Peyer's patch (tissue), 4 donors: ENCODE measurements around the gene LGI4. TPM values are rescaled to one million over a fixed set of nuclear protein-coding genes. Genes with fewer than 3 reads are reported as not detected.

Experiments
- DNase-seq, 3 donors: peaks; one replicate each; pipeline ENCODE4 v3.0.0-alpha.2; 2017 to 2019
- H3K27ac ChIP-seq, 4 donors: fragments of 200-600 bp; sonication (generic); one replicate each; pipeline ENCODE4 v1.5.1; 2016 to 2019
- H3K27me3 ChIP-seq, 2 donors: fragments of 200-600 bp; sonication (generic); one replicate each; pipeline ENCODE4 v1.5.1; 2019
- H3K36me3 ChIP-seq, 3 donors: fragments of 200-600 bp; sonication (generic); one replicate each; pipeline ENCODE4 v1.5.1; 2016 to 2019
- H3K4me1 ChIP-seq, 4 donors: fragments of 200-600 bp; sonication (generic); one replicate each; pipeline ENCODE4 v1.5.1; 2016 to 2019
- H3K4me3 ChIP-seq, 4 donors: fragments of 200-600 bp; sonication (generic); 1 replicate in 3 of 4; 2 replicates in 1 of 4; pipeline ENCODE4 v1.5.1; 2016 to 2019; ENCODE audit warnings: mild to moderate bottlenecking in 1 of 4
- H3K9me3 ChIP-seq, 4 donors: fragments of 200-600 bp; sonication (generic); one replicate each; pipeline ENCODE4 v1.5.1; 2016 to 2019; ENCODE audit warnings: mild to moderate bottlenecking in 1 of 4
- CTCF ChIP-seq, 6 experiments: fragments of 450-650 bp in 4 of 6; fragments of 200-600 bp in 2 of 6; sonication (generic) in 1 of 6; IDR thresholded peaks; one replicate each; pipeline ENCODE4 v1.5.1; 2017 to 2019; ENCODE audit warnings: antibody characterized with exemption in 6 of 6, mild to moderate bottlenecking in 3 of 6, moderate library complexity in 1 of 6
- POLR2A ChIP-seq, 2 donors: fragments of 450-650 bp; IDR thresholded peaks; one replicate each; pipeline ENCODE4 v1.5.1; 2017; ENCODE audit warnings: antibody characterized with exemption in 2 of 2, mild to moderate bottlenecking in 2 of 2, moderate library complexity in 2 of 2
- small RNA-seq, 2 donors: library from RNA; depleted of rRNA; stranded (forward); fragments of <200 nt; gene quantifications; one replicate each; pipeline ENCODE3, GENCODE V24; 2016
- total RNA-seq, 4 donors: library from RNA; depleted of rRNA; stranded (reverse); fragments of >200 nt; gene quantifications; one replicate each; pipeline ENCODE4 v1.1.0, GENCODE V29; 2016

The LGI4 gene
- total RNA-seq, 4 donors from 2014 or later: 6.1 to 37.3 (median 14.4) TPM

GRCh38 chr19:35079826-35080225 lies 55.0 kb downstream of the LGI4 start:
- no peaks in the 10 kb centered on the region for H3K9me3 ChIP-seq
- no peaks in the 10 kb centered on the region for H3K27me3 ChIP-seq
- TF ChIP-seq POLR2A (IDR thresholded peaks at IDR 0.05) (no peak), CTCF (IDR thresholded peaks at IDR 0.05) (no peak)
- peaks cover 0 to 3% (median 0%) of the 10 kb centered on the region in 4 donors for H3K4me1 ChIP-seq
- no peak overlapping the region for H3K4me3 ChIP-seq
- no peak for DNase-seq
- H3K36me3 ChIP-seq: no peaks in the 10 kb centered on the region
- no peak overlapping the region for H3K27ac ChIP-seq

GRCh38 chr19:35077411-35078223 lies 57.2 kb downstream of the LGI4 start:
- H3K4me3 ChIP-seq: no peak overlapping the region
- no peaks in the 10 kb centered on the region for H3K36me3 ChIP-seq
- H3K4me1 ChIP-seq: peaks cover 0 to 3% (median 0%) of the 10 kb centered on the region in 4 donors
- no peak for DNase-seq
- H3K27me3 ChIP-seq: no peaks in the 10 kb centered on the region
- H3K9me3 ChIP-seq: no peaks in the 10 kb centered on the region
- TF ChIP-seq CTCF (IDR thresholded peaks at IDR 0.05) (no peak), POLR2A (IDR thresholded peaks at IDR 0.05) (no peak)
- H3K27ac ChIP-seq: no peak overlapping the region

GRCh38 chr19:35076657-35077056 lies 58.2 kb downstream of the LGI4 start:
- H3K36me3 ChIP-seq: no peaks in the 10 kb centered on the region
- H3K9me3 ChIP-seq: no peaks in the 10 kb centered on the region
- no peak for DNase-seq
- H3K4me3 ChIP-seq: no peak overlapping the region
- no peaks in the 10 kb centered on the region for H3K27me3 ChIP-seq
- no peak for TF ChIP-seq POLR2A (IDR thresholded peaks at IDR 0.05)
- no peak for TF ChIP-seq CTCF (IDR thresholded peaks at IDR 0.05)
- H3K4me1 ChIP-seq: peaks cover 0 to 3% (median 0%) of the 10 kb centered on the region in 4 donors
- H3K27ac ChIP-seq: no peak overlapping the region

GRCh38 chr19:35076026-35076370 lies 58.9 kb downstream of the LGI4 start:
- no peaks in the 10 kb centered on the region for H3K9me3 ChIP-seq
- no peak for DNase-seq

GRCh38 chr19:35075202-35076025 lies 59.4 kb downstream of the LGI4 start:
- DNase-seq: no peak
- H3K36me3 ChIP-seq: no peaks in the 10 kb centered on the region
- H3K9me3 ChIP-seq: peaks cover 0 to 4% (median 1%) of the 10 kb centered on the region in 4 donors
- H3K4me3 ChIP-seq: no peak overlapping the region
- TF ChIP-seq CTCF (IDR thresholded peaks at IDR 0.05): no peak
- no peak for TF ChIP-seq POLR2A (IDR thresholded peaks at IDR 0.05)
- H3K27ac ChIP-seq: no peak overlapping the region
- H3K4me1 ChIP-seq: peaks cover 0 to 3% (median 0%) of the 10 kb centered on the region in 4 donors
- no peaks in the 10 kb centered on the region for H3K27me3 ChIP-seq

More at GRCh38 chr19:35076026-35076370, 58.9 kb downstream of the LGI4 start:
- Histone ChIP-seq H3K36me3 (no peaks in the 10 kb centered on the region), H3K27me3 (no peaks in the 10 kb centered on the region), H3K27ac (no peak overlapping the region), H3K4me1 (peaks cover 0 to 3% (median 0%) of the 10 kb centered on the region in 4 donors), H3K4me3 (no peak overlapping the region)
- TF ChIP-seq POLR2A (IDR thresholded peaks at IDR 0.05) (no peak), CTCF (IDR thresholded peaks at IDR 0.05) (no peak)

Small RNA genes within 50 kb of the gene (small RNA-seq; reads per million reads assigned to genes)
- 0 reads per million in 2 donors for gene AC020907.2

Other genes starting within 250 kb of the LGI4 start
- gene ZNF30, start 208.2 kb downstream of the LGI4 start, total RNA-seq: 1 to 10 TPM; 1.6 to 9.9 (median 2.1) TPM
- 10 to 100 TPM in 1 of 4 donors, 1 to 10 TPM in 3; 7.0 to 15.7 (median 7.4) TPM for gene ZNF792, start 170.8 kb downstream of the LGI4 start, total RNA-seq
- gene GRAMD1A, start 134.7 kb downstream of the LGI4 start, total RNA-seq: 100 to 1,000 TPM in 1 of 4 donors, 10 to 100 TPM in 2, 1 to 10 TPM in 1; 6.0 to 135 (median 61.6) TPM
- 1 to 10 TPM; 2.8 to 9.1 (median 5.1) TPM for gene SCN1B, start 104.6 kb downstream of the LGI4 start, total RNA-seq
- 1 to 10 TPM in 1 of 4 donors, under 1 TPM in 1, not detected in 2; 0.67 to 1.4 TPM for gene HPN, start 93.3 kb downstream of the LGI4 start, total RNA-seq
- gene FXYD3, start 19.2 kb downstream of the LGI4 start, total RNA-seq: 1,000 to 10,000 TPM in 3 of 4 donors, 10 to 100 TPM in 1; 33.0 to 1,418 (median 1,063) TPM
- gene FXYD1, start 3.8 kb upstream of the LGI4 start, total RNA-seq: 10 to 100 TPM in 2 of 4 donors, not detected in 2; 12.3 to 12.7 TPM
- gene FXYD7, start 8.2 kb upstream of the LGI4 start, total RNA-seq: not detected
- 10 to 100 TPM in 3 of 4 donors, 1 to 10 TPM in 1; 6.0 to 67.7 (median 22.2) TPM for gene FXYD5, start 19.7 kb upstream of the LGI4 start, total RNA-seq
- gene FAM187B, start 93.7 kb upstream of the LGI4 start, total RNA-seq: not detected
- 100 to 1,000 TPM in 3 of 4 donors, 10 to 100 TPM in 1; 28.9 to 214 (median 188) TPM for gene LSR, start 113.9 kb upstream of the LGI4 start, total RNA-seq
- gene USF2, start 133.9 kb upstream of the LGI4 start, total RNA-seq: 100 to 1,000 TPM; 112 to 201 (median 142) TPM
- not detected for gene HAMP, start 147.5 kb upstream of the LGI4 start, total RNA-seq
- 1 to 10 TPM in 1 of 4 donors, not detected in 3; 3.8 TPM for gene MAG, start 157.1 kb upstream of the LGI4 start, total RNA-seq
- 100 to 1,000 TPM in 1 of 4 donors, 10 to 100 TPM in 2, not detected in 1; 10.9 to 207 (median 15.7) TPM for gene CD22, start 194.1 kb upstream of the LGI4 start, total RNA-seq
- gene FFAR1, start 212.8 kb upstream of the LGI4 start, total RNA-seq: 1 to 10 TPM in 1 of 4 donors, under 1 TPM in 1, not detected in 2; 0.66 to 1.6 TPM
- 1 to 10 TPM in 1 of 4 donors, not detected in 3; 1.1 TPM for gene FFAR3, start 223.4 kb upstream of the LGI4 start, total RNA-seq
- gene GPR42, start 236.0 kb upstream of the LGI4 start, total RNA-seq: under 1 TPM in 1 of 4 donors, not detected in 3; 0.70 TPM